ENCODE measurements around the gene ESR1. TPM values are rescaled to one million over a fixed set of nuclear protein-coding genes. Genes with fewer than 3 reads are reported as not detected.

ESR1 gene
- total RNA-seq, 2 experiments from 2014 or later = 0.06 TPM; not detected in 1

DNA sequence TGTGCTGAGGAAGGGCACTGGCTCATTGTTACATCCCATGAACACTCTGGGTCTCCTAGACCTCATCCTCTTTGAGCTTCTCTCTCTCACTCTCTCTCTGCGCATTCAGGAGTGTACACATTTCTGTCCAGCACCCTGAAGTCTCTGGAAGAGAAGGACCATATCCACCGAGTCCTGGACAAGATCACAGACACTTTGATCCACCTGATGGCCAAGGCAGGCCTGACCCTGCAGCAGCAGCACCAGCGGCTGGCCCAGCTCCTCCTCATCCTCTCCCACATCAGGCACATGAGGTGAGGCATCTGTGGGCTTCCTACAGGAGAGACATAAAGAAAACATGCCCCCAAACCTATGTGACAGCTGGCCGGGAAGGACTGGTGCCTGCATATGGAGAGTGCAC lies 286.8 kb downstream of the ESR1 start:
- ChIA-PET POLR2A (no interaction called here), CTCF (ENCODE audit: unreplicated experiment) (no interaction called here)
- no peaks in the 10 kb centered on the region for H3K9me3 ChIP-seq (ENCODE audit: low read length)
- H3K9me2 ChIP-seq (ENCODE audit: insufficient read depth, low read length) = no peaks in the 10 kb centered on the region; the same call in 1 of the 2 replicates
- TF ChIP-seq, protein P1, sequence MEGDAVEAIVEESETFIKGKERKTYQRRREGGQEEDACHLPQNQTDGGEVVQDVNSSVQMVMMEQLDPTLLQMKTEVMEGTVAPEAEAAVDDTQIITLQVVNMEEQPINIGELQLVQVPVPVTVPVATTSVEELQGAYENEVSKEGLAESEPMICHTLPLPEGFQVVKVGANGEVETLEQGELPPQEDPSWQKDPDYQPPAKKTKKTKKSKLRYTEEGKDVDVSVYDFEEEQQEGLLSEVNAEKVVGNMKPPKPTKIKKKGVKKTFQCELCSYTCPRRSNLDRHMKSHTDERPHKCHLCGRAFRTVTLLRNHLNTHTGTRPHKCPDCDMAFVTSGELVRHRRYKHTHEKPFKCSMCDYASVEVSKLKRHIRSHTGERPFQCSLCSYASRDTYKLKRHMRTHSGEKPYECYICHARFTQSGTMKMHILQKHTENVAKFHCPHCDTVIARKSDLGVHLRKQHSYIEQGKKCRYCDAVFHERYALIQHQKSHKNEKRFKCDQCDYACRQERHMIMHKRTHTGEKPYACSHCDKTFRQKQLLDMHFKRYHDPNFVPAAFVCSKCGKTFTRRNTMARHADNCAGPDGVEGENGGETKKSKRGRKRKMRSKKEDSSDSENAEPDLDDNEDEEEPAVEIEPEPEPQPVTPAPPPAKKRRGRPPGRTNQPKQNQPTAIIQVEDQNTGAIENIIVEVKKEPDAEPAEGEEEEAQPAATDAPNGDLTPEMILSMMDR (conservative IDR thresholded peaks at IDR 0.05; ENCODE audit: low read length) = no peak
- TF ChIP-seq EZH2phosphoT487 (IDR thresholded peaks at IDR 0.05; ENCODE audit: borderline replicate concordance, low read depth, low read length) = no peak
- intact Hi-C loops (cut with micrococcal nuclease; ENCODE audit: unreplicated experiment) = no loop called here
- no TSS peak for BruUV-seq (replicated peaks)
- H3K4me1 ChIP-seq (ENCODE audit: insufficient read depth, low read length, poor library complexity, severe bottlenecking) = no peaks in the 10 kb centered on the region
- no peaks in the 10 kb centered on the region for H4K20me1 ChIP-seq (ENCODE audit: insufficient read depth, low read length)
- no peak overlapping the region for H2AFZ ChIP-seq (ENCODE audit: low read length)
- no peak overlapping the region for H3K27ac ChIP-seq (ENCODE audit: low read depth, low read length, poor library complexity, severe bottlenecking)
- H3K79me2 ChIP-seq (ENCODE audit: insufficient read depth, low read depth, low read length) = no peaks in the 10 kb centered on the region
- no peak for DNase-seq (ENCODE audit: low spot score)
- H3K4me3 ChIP-seq (ENCODE audit: low read depth, low read length, poor library complexity, severe bottlenecking) = no peak overlapping the region
- no peak overlapping the region for H3K4me2 ChIP-seq (ENCODE audit: low read length)
- H3K36me3 ChIP-seq (ENCODE audit: insufficient read depth, low read length) = no peaks in the 10 kb centered on the region

DNA sequence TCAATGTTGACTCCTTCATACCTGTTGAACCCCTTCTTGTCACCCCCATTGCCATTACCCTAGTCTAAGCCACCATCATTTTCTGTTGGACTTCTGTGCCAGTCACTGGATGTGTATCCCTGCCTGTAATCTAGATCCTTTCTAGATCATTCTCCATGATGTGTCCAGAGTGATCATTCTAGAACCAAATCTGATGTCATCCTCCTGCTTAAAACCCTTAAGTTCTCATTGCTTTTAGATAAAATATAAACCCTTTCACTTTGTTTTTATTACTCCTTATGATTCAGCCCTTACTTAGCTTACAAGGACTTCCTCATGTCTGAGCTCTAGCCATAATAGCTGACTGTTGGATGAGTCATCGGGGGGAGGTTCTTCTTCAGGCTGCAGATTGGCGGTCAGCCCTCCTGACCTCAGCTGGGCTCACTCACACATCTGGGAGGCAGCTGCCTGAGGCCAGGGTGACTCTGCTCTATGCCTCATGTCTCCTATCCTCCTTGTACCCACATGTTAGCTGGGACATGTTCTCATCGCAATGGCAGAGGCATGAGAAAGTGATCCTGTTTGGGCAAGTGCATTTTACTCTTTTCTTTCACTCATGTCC lies 287.6 kb downstream of the ESR1 start:
- BruUV-seq (replicated peaks) = no TSS peak
- no peak overlapping the region for H2AFZ ChIP-seq (ENCODE audit: low read length)
- intact Hi-C loops (cut with micrococcal nuclease; ENCODE audit: unreplicated experiment) = no loop called here
- no peaks in the 10 kb centered on the region for H3K4me1 ChIP-seq (ENCODE audit: insufficient read depth, low read length, poor library complexity, severe bottlenecking)
- no peaks in the 10 kb centered on the region for H3K36me3 ChIP-seq (ENCODE audit: insufficient read depth, low read length)
- H3K4me2 ChIP-seq (ENCODE audit: low read length) = no peak overlapping the region
- no peaks in the 10 kb centered on the region for H3K9me3 ChIP-seq (ENCODE audit: low read length)
- no peaks in the 10 kb centered on the region; the same call in 1 of the 2 replicates for H3K9me2 ChIP-seq (ENCODE audit: insufficient read depth, low read length)
- H4K20me1 ChIP-seq (ENCODE audit: insufficient read depth, low read length) = no peaks in the 10 kb centered on the region
- CTCF ChIA-PET (ENCODE audit: unreplicated experiment) = no interaction called here
- H3K27ac ChIP-seq (ENCODE audit: low read depth, low read length, poor library complexity, severe bottlenecking) = no peak overlapping the region
- H3K79me2 ChIP-seq (ENCODE audit: insufficient read depth, low read depth, low read length) = no peaks in the 10 kb centered on the region
- no peak for DNase-seq (ENCODE audit: low spot score)
- H3K4me3 ChIP-seq (ENCODE audit: low read depth, low read length, poor library complexity, severe bottlenecking) = no peak overlapping the region
- POLR2A ChIA-PET = interaction anchor here (0.6 kb wide), 1 partner anchor 393 kb away, joined by 3 read pairs; no protein-coding TSS in a partner anchor
- TF ChIP-seq, protein P1 (conservative IDR thresholded peaks at IDR 0.05; ENCODE audit: low read length) = no peak
- no peak for TF ChIP-seq EZH2phosphoT487 (IDR thresholded peaks at IDR 0.05; ENCODE audit: borderline replicate concordance, low read depth, low read length)

DNA sequence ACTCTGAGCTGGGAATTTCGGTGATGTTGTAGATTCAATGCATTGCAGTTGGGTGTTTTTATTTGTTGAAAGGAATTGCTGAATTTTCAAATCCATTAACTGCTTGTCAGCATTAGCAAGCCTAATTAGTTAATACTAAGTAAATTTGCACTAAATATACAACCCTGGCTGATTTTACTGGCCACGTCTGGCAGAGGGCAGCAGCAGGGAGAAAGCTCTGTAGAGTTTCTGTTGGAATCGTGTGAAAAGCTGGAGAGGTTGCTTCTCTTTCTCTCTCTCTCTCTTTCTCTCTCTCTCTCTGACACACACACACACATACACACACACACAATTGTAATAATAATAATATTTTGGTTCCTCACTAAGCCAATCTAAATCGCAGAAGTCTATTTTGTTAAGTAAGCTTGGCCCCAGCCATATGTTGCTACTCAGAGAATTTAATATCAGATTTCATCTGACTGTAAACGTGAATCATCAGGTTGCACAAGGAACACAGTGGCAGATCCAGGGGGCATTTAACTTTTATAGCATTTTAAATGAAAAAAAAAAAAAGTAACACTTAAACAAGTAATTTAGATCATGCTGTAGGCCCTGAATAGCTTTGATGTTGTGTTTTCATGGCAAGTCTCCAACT lies 289.5 kb downstream of the ESR1 start:
- BruUV-seq (replicated peaks) = no TSS peak
- POLR2A ChIA-PET = interaction anchor here (0.6 kb wide), 1 partner anchor 293 kb away, joined by 3 read pairs; no protein-coding TSS in a partner anchor
- H3K27ac ChIP-seq (ENCODE audit: low read depth, low read length, poor library complexity, severe bottlenecking) = no peak overlapping the region
- no peak overlapping the region for H2AFZ ChIP-seq (ENCODE audit: low read length)
- no peak for TF ChIP-seq EZH2phosphoT487 (IDR thresholded peaks at IDR 0.05; ENCODE audit: borderline replicate concordance, low read depth, low read length)
- TF ChIP-seq, protein P1 (conservative IDR thresholded peaks at IDR 0.05; ENCODE audit: low read length) = no peak
- no peaks in the 10 kb centered on the region for H4K20me1 ChIP-seq (ENCODE audit: insufficient read depth, low read length)
- no peak overlapping the region for H3K4me3 ChIP-seq (ENCODE audit: low read depth, low read length, poor library complexity, severe bottlenecking)
- no peaks in the 10 kb centered on the region for H3K4me1 ChIP-seq (ENCODE audit: insufficient read depth, low read length, poor library complexity, severe bottlenecking)
- H3K36me3 ChIP-seq (ENCODE audit: insufficient read depth, low read length) = no peaks in the 10 kb centered on the region
- no peaks in the 10 kb centered on the region; the same call in 1 of the 2 replicates for H3K9me2 ChIP-seq (ENCODE audit: insufficient read depth, low read length)
- no peak overlapping the region for H3K4me2 ChIP-seq (ENCODE audit: low read length)
- no peak for DNase-seq (ENCODE audit: low spot score)
- CTCF ChIA-PET (ENCODE audit: unreplicated experiment) = no interaction called here
- H3K9me3 ChIP-seq (ENCODE audit: low read length) = no peaks in the 10 kb centered on the region
- H3K79me2 ChIP-seq (ENCODE audit: insufficient read depth, low read depth, low read length) = no peaks in the 10 kb centered on the region
- intact Hi-C loops (cut with micrococcal nuclease; ENCODE audit: unreplicated experiment) = no loop called here
